ENCODE data around the gene KRT72.
"Not testable (repeated sequence)": the region's sequence is repeated elsewhere in the genome, so short reads cannot be mapped to it uniquely, and the experiment has no call there.

KRT72 gene

GRCh38 chr12:52605542-52605941, 4.3 kb upstream of the KRT72 start:
- Mint-ChIP-seq H3K4me1 (no peaks in the 10 kb centered on the region), H3K9me3 (no peaks in the 10 kb centered on the region), H3K4me3 (no peak overlapping the region), H3K27me3 (peaks cover 19% of the 10 kb centered on the region), H3K36me3 (no peaks in the 10 kb centered on the region), H3K27ac (no peak overlapping the region)
- no peak for ATAC-seq

GRCh38 chr12:52604859-52605258, 3.6 kb upstream of the KRT72 start:
- ATAC-seq, result no peak
- Mint-ChIP-seq H3K27me3 (peaks cover 22% of the 10 kb centered on the region), H3K27ac (no peak overlapping the region), H3K36me3 (no peaks in the 10 kb centered on the region), H3K4me3 (no peak overlapping the region), H3K9me3 (no peaks in the 10 kb centered on the region), H3K4me1 (no peaks in the 10 kb centered on the region)

- no peaks in the 10 kb centered on the region for H3K4me1 Mint-ChIP-seq
- no peak overlapping the region for H3K27ac Mint-ChIP-seq
- no peak for ATAC-seq
- no peak overlapping the region for H3K4me3 Mint-ChIP-seq
- no peaks in the 10 kb centered on the region for H3K9me3 Mint-ChIP-seq
- H3K36me3 Mint-ChIP-seq, result no peaks in the 10 kb centered on the region
- H3K27me3 Mint-ChIP-seq, result peaks cover 24% of the 10 kb centered on the region
These were observed 2.1 kb upstream of the KRT72 start for GRCh38 chr12:52603314-52603713.

GRCh38 chr12:52602552-52602951, 1.3 kb upstream of the KRT72 start:
- H3K9me3 Mint-ChIP-seq, result no peaks in the 10 kb centered on the region
- no peak for ATAC-seq
- no peaks in the 10 kb centered on the region for H3K36me3 Mint-ChIP-seq
- no peak overlapping the region for H3K27ac Mint-ChIP-seq
- H3K27me3 Mint-ChIP-seq, result peaks cover 24% of the 10 kb centered on the region
- no peaks in the 10 kb centered on the region for H3K4me1 Mint-ChIP-seq
- no peak overlapping the region for H3K4me3 Mint-ChIP-seq

DNA sequence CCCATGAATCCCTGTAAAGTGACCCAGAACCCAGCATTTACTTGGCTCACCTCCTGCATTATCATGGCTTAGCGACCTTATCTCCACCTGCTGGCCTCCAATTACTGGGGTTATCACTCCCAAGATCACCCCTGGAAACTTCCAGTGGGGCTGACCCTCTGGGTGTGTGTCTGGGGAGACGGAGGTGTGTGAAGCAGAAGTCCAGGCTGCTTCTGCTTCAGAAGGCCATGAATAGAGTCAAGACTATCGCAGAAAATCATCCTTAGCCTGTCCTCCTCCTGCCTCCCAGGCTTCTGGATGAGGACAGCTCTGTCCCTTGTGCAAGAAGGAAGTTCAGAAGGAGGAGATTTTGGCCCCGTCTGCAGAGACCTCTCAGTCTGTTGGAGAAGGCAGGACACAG, 408 bp upstream of the KRT72 start:
- Mint-ChIP-seq H3K27ac (no peak overlapping the region), H3K36me3 (no peaks in the 10 kb centered on the region), H3K27me3 (peaks cover 24% of the 10 kb centered on the region), H3K4me1 (no peaks in the 10 kb centered on the region), H3K4me3 (no peak overlapping the region), H3K9me3 (no peaks in the 10 kb centered on the region)
- no peak for ATAC-seq

GRCh38 chr12:52600475-52600874, 788 bp downstream of the KRT72 start:
- Mint-ChIP-seq H3K27ac (no peak overlapping the region), H3K36me3 (no peaks in the 10 kb centered on the region), H3K4me1 (no peaks in the 10 kb centered on the region), H3K4me3 (no peak overlapping the region), H3K9me3 (no peaks in the 10 kb centered on the region), H3K27me3 (peaks cover 24% of the 10 kb centered on the region)
- ATAC-seq, result no peak

GRCh38 chr12:52600071-52600470, 1.2 kb downstream of the KRT72 start:
- no peak for ATAC-seq

GRCh38 chr12:52598966-52599365, 2.3 kb downstream of the KRT72 start:
- Mint-ChIP-seq H3K27ac (no peak overlapping the region), H3K36me3 (no peaks in the 10 kb centered on the region), H3K4me3 (no peak overlapping the region)

More at GRCh38 chr12:52600071-52600470, 1.2 kb downstream of the KRT72 start:
- Mint-ChIP-seq H3K27ac (no peak overlapping the region), H3K9me3 (no peaks in the 10 kb centered on the region), H3K27me3 (peaks cover 24% of the 10 kb centered on the region), H3K4me3 (no peak overlapping the region), H3K4me1 (no peaks in the 10 kb centered on the region), H3K36me3 (no peaks in the 10 kb centered on the region)

GRCh38 chr12:52594237-52594636, 7.0 kb downstream of the KRT72 start:
- not testable (repeated sequence) for H3K4me3 Mint-ChIP-seq, H3K27ac Mint-ChIP-seq, H3K4me1 Mint-ChIP-seq, ATAC-seq, H3K9me3 Mint-ChIP-seq, H3K36me3 Mint-ChIP-seq
- peaks cover 38% of the 10 kb centered on the region for H3K27me3 Mint-ChIP-seq

More at GRCh38 chr12:52598966-52599365, 2.3 kb downstream of the KRT72 start:
- Mint-ChIP-seq H3K27me3 (peaks cover 26% of the 10 kb centered on the region), H3K4me1 (no peaks in the 10 kb centered on the region), H3K9me3 (no peaks in the 10 kb centered on the region)
- ATAC-seq, result no peak

GRCh38 chr12:52591521-52591920, 9.7 kb downstream of the KRT72 start:
- H3K9me3 Mint-ChIP-seq, result no peaks in the 10 kb centered on the region
- peaks cover 38% of the 10 kb centered on the region for H3K27me3 Mint-ChIP-seq
- no peaks in the 10 kb centered on the region for H3K36me3 Mint-ChIP-seq
- H3K4me1 Mint-ChIP-seq, result no peaks in the 10 kb centered on the region
- no peak overlapping the region for H3K4me3 Mint-ChIP-seq
- no peak for ATAC-seq
- no peak overlapping the region for H3K27ac Mint-ChIP-seq

GRCh38 chr12:52590021-52590420, 11.2 kb downstream of the KRT72 start:
- Mint-ChIP-seq H3K27me3 (peaks cover 38% of the 10 kb centered on the region), H3K27ac (no peak overlapping the region), H3K9me3 (no peaks in the 10 kb centered on the region), H3K4me1 (no peaks in the 10 kb centered on the region), H3K4me3 (no peak overlapping the region), H3K36me3 (no peaks in the 10 kb centered on the region)
- ATAC-seq, result no peak

GRCh38 chr12:52587563-52587962, 13.7 kb downstream of the KRT72 start:
- Mint-ChIP-seq H3K4me3 (no peak overlapping the region), H3K27ac (no peak overlapping the region), H3K36me3 (no peaks in the 10 kb centered on the region), H3K4me1 (no peaks in the 10 kb centered on the region), H3K9me3 (no peaks in the 10 kb centered on the region), H3K27me3 (peaks cover 25% of the 10 kb centered on the region)
- ATAC-seq, result no peak

DNA sequence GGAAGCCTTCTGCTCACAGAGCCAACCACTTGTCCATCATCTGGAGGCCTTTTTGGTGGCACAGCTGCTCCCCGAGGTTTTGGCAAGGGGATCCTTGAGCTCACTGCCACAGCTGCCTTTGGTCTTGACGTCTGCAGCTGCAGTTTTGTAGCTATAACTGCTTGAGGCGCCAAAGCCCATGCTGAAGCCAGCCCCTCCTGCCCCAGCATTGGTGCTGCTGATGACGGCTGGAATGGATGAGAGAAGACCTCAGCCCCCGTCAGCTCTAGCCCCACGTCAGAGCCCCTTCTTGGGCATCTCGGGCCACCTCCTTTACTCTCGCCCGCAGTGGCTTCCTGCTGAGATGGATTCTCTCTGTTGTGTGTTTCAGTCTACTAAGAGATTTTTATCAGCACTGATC, 15.3 kb downstream of the KRT72 start:
- no peaks in the 10 kb centered on the region for H3K36me3 Mint-ChIP-seq
- no peak for ATAC-seq
- no peaks in the 10 kb centered on the region for H3K4me1 Mint-ChIP-seq
- H3K4me3 Mint-ChIP-seq, result no peak overlapping the region
- H3K27ac Mint-ChIP-seq, result no peak overlapping the region
- H3K27me3 Mint-ChIP-seq, result peaks cover 28% of the 10 kb centered on the region
- H3K9me3 Mint-ChIP-seq, result no peaks in the 10 kb centered on the region

GRCh38 chr12:52585066-52585465, 16.2 kb downstream of the KRT72 start:
- peaks cover 29% of the 10 kb centered on the region for H3K27me3 Mint-ChIP-seq
- H3K36me3 Mint-ChIP-seq, result no peaks in the 10 kb centered on the region
- no peaks in the 10 kb centered on the region for H3K4me1 Mint-ChIP-seq
- no peaks in the 10 kb centered on the region for H3K9me3 Mint-ChIP-seq
- ATAC-seq, result no peak
- H3K27ac Mint-ChIP-seq, result no peak overlapping the region
- H3K4me3 Mint-ChIP-seq, result no peak overlapping the region

GRCh38 chr12:52584156-52584682, 17.0 kb downstream of the KRT72 start:
- ATAC-seq, result no peak
- Mint-ChIP-seq H3K4me1 (no peaks in the 10 kb centered on the region), H3K36me3 (no peaks in the 10 kb centered on the region), H3K9me3 (no peaks in the 10 kb centered on the region), H3K27ac (no peak overlapping the region), H3K27me3 (peaks cover 33% of the 10 kb centered on the region), H3K4me3 (no peak overlapping the region)

GRCh38 chr12:52582971-52583456, 18.2 kb downstream of the KRT72 start:
- peaks cover 33% of the 10 kb centered on the region for H3K27me3 Mint-ChIP-seq
- no peaks in the 10 kb centered on the region for H3K4me1 Mint-ChIP-seq
- H3K27ac Mint-ChIP-seq, result no peak overlapping the region
- H3K36me3 Mint-ChIP-seq, result no peaks in the 10 kb centered on the region
- H3K9me3 Mint-ChIP-seq, result no peaks in the 10 kb centered on the region
- peak; percentile 46 for ATAC-seq
- H3K4me3 Mint-ChIP-seq, result no peak overlapping the region

- peaks cover 33% of the 10 kb centered on the region for H3K27me3 Mint-ChIP-seq
- ATAC-seq, result no peak
- H3K9me3 Mint-ChIP-seq, result no peaks in the 10 kb centered on the region
- H3K27ac Mint-ChIP-seq, result no peak overlapping the region
- H3K36me3 Mint-ChIP-seq, result no peaks in the 10 kb centered on the region
- H3K4me3 Mint-ChIP-seq, result no peak overlapping the region
- no peaks in the 10 kb centered on the region for H3K4me1 Mint-ChIP-seq
These were observed 18.8 kb downstream of the KRT72 start for GRCh38 chr12:52582486-52582885.
